ENCODE results near the gene ABHD2.

- no peak for TF ChIP-seq CTCF (IDR thresholded peaks at IDR 0.05 in 4 of 5, conservative IDR thresholded peaks at IDR 0.05 in 1 of 5)
- no peak for TF ChIP-seq POLR2A (IDR thresholded peaks at IDR 0.05)
These were observed 104.5 kb downstream of the ABHD2 start for GRCh38 chr15:89192766-89193165.

All from gastrocnemius medialis (tissue), 4 donors.